Measurements from ENCODE around the gene TMEM243. TPM values are rescaled to one million over a fixed set of nuclear protein-coding genes. Genes with fewer than 3 reads are reported as not detected.

Gene TMEM243
- total and polyA plus RNA-seq, 2 experiments from 2014 or later = 52.7 to 76.9 TPM

- DNase-seq = peak; percentile 99
- Histone ChIP-seq H3K27ac (peak within 1 kb of the TSS; percentile 98), H3K27me3 (replicated peaks; ENCODE audit: insufficient read depth) (no peaks in the 10 kb centered on the region), H3K4me1 (ENCODE audit: insufficient read depth) (peaks cover 26% of the 10 kb centered on the region), H4K20me1 (ENCODE audit: insufficient read depth) (peaks cover 24% of the 10 kb centered on the region; the same call in 1 of the 2 replicates), H3K4me3 (peak within 1 kb of the TSS; percentile 95), H3K79me2 (ENCODE audit: insufficient read depth) (peaks cover 45% of the 10 kb centered on the region), H3K9me3 (ENCODE audit: low read depth) (no peaks in the 10 kb centered on the region), H2AFZ (peak within 1 kb of the TSS; percentile 93), H3K9me2 (ENCODE audit: insufficient read depth) (no peaks in the 10 kb centered on the region), H3F3A (ENCODE audit: insufficient read depth) (peaks cover 37% of the 10 kb centered on the region), H3K9ac (peak within 1 kb of the TSS; percentile 99), H3K4me2 (ENCODE audit: unreplicated experiment) (peak within 1 kb of the TSS; percentile 99), H3K36me3 (ENCODE audit: low read depth) (no peaks in the 10 kb centered on the region)
- in situ Hi-C loops (cut with MboI) = no loop called here
- no peak for TF ChIP-seq EZH2 (IDR thresholded peaks at IDR 0.05; ENCODE audit: insufficient read depth, poor library complexity, severe bottlenecking)
- no peak for TF ChIP-seq EZH2phosphoT487 (IDR thresholded peaks at IDR 0.05; ENCODE audit: insufficient read depth, low read depth)
- WGBS, 2 experiments (ENCODE audit: low coverage in 1 of 2, low lambda C conversion rate in 2 of 2, missing lambda C conversion rate in 2 of 2) = 0 to 1% methylated on average over 66 to 69 of the region's 71 CpGs
Observed at GRCh38 chr7:87152112-87152896, 67.2 kb downstream of the TMEM243 start, which contains the start of gene DMTF1. Gene DMTF1 (plus strand): TSS chr7:87152453. CDS start chr7:87164942, 12,489 bp downstream.

GRCh38 chr7:87151729-87152111 is 67.8 kb downstream of the TMEM243 start:
- Histone ChIP-seq H3K9me3 (ENCODE audit: low read depth) (no peaks in the 10 kb centered on the region), H4K20me1 (ENCODE audit: insufficient read depth) (peaks cover 19% of the 10 kb centered on the region; the same call in 1 of the 2 replicates), H3F3A (ENCODE audit: insufficient read depth) (peaks cover 33% of the 10 kb centered on the region), H2AFZ (peak overlapping the region; percentile 93), H3K4me1 (ENCODE audit: insufficient read depth) (peaks cover 20% of the 10 kb centered on the region), H3K4me3 (peak overlapping the region; percentile 95), H3K36me3 (ENCODE audit: low read depth) (no peaks in the 10 kb centered on the region), H3K27me3 (replicated peaks; ENCODE audit: insufficient read depth) (no peaks in the 10 kb centered on the region), H3K79me2 (ENCODE audit: insufficient read depth) (peaks cover 39% of the 10 kb centered on the region), H3K9ac (peak overlapping the region; percentile 99), H3K9me2 (ENCODE audit: insufficient read depth) (no peaks in the 10 kb centered on the region), H3K27ac (peak overlapping the region; percentile 98), H3K4me2 (ENCODE audit: unreplicated experiment) (peak overlapping the region; percentile 90)
- DNase-seq = no peak
- in situ Hi-C loops (cut with MboI) = no loop called here
- TF ChIP-seq EZH2phosphoT487 (IDR thresholded peaks at IDR 0.05; ENCODE audit: insufficient read depth, low read depth) (no peak), EZH2 (IDR thresholded peaks at IDR 0.05; ENCODE audit: insufficient read depth, poor library complexity, severe bottlenecking) (no peak)
- 0 to 1% methylated on average over 13 of the region's 13 CpGs for WGBS, 2 experiments (ENCODE audit: low coverage in 1 of 2, low lambda C conversion rate in 2 of 2, missing lambda C conversion rate in 2 of 2)

- Histone ChIP-seq H3K27ac (peak overlapping the region; percentile 98), H3K9me2 (ENCODE audit: insufficient read depth) (no peaks in the 10 kb centered on the region), H3K79me2 (ENCODE audit: insufficient read depth) (peaks cover 33% of the 10 kb centered on the region), H3K4me1 (ENCODE audit: insufficient read depth) (peaks cover 15% of the 10 kb centered on the region), H2AFZ (peak overlapping the region; percentile 93), H3F3A (ENCODE audit: insufficient read depth) (peaks cover 28% of the 10 kb centered on the region), H3K4me2 (ENCODE audit: unreplicated experiment) (peak overlapping the region; percentile 90), H3K27me3 (replicated peaks; ENCODE audit: insufficient read depth) (no peaks in the 10 kb centered on the region), H3K9ac (peak overlapping the region; percentile 99), H3K4me3 (peak overlapping the region; percentile 95), H4K20me1 (ENCODE audit: insufficient read depth) (peaks cover 13% of the 10 kb centered on the region; the same call in 1 of the 2 replicates), H3K36me3 (ENCODE audit: low read depth) (no peaks in the 10 kb centered on the region), H3K9me3 (ENCODE audit: low read depth) (no peaks in the 10 kb centered on the region)
- DNase-seq = peak; percentile 34
- TF ChIP-seq EZH2 (IDR thresholded peaks at IDR 0.05; ENCODE audit: insufficient read depth, poor library complexity, severe bottlenecking) = no peak
- TF ChIP-seq EZH2phosphoT487 (IDR thresholded peaks at IDR 0.05; ENCODE audit: insufficient read depth, low read depth) = no peak
- in situ Hi-C loops (cut with MboI) = no loop called here
- WGBS, 2 experiments (ENCODE audit: low coverage in 1 of 2, low lambda C conversion rate in 2 of 2, missing lambda C conversion rate in 2 of 2) = 13 to 17% methylated on average over 9 of the region's 9 CpGs
Observed at GRCh38 chr7:87151002-87151728, 68.4 kb downstream of the TMEM243 start.

- no peak overlapping the region for H3K27ac ChIP-seq
- H3K4me1 ChIP-seq (ENCODE audit: insufficient read depth) = no peaks in the 10 kb centered on the region; the same call in 1 of the 2 replicates
- H3K9me2 ChIP-seq (ENCODE audit: insufficient read depth) = no peaks in the 10 kb centered on the region
- H3K36me3 ChIP-seq (ENCODE audit: low read depth) = no peaks in the 10 kb centered on the region
- H3K4me3 ChIP-seq = no peak overlapping the region
- TF ChIP-seq EZH2phosphoT487 (IDR thresholded peaks at IDR 0.05; ENCODE audit: insufficient read depth, low read depth) (no peak), EZH2 (IDR thresholded peaks at IDR 0.05; ENCODE audit: insufficient read depth, poor library complexity, severe bottlenecking) (no peak)
- H3F3A ChIP-seq (ENCODE audit: insufficient read depth) = peaks cover 18% of the 10 kb centered on the region
- H2AFZ ChIP-seq = no peak overlapping the region
- H3K9me3 ChIP-seq (ENCODE audit: low read depth) = no peaks in the 10 kb centered on the region
- H4K20me1 ChIP-seq (ENCODE audit: insufficient read depth) = no peaks in the 10 kb centered on the region
- H3K79me2 ChIP-seq (ENCODE audit: insufficient read depth) = peaks cover 6% of the 10 kb centered on the region
- DNase-seq = peak; percentile 69
- H3K4me2 ChIP-seq (ENCODE audit: unreplicated experiment) = no peak overlapping the region
- no peak overlapping the region for H3K9ac ChIP-seq
- no peaks in the 10 kb centered on the region for H3K27me3 ChIP-seq (replicated peaks; ENCODE audit: insufficient read depth)
- WGBS, 2 experiments (ENCODE audit: low coverage in 1 of 2, low lambda C conversion rate in 2 of 2, missing lambda C conversion rate in 2 of 2) = 5 to 9% methylated on average over 1 of the region's 1 CpG
- in situ Hi-C loops (cut with MboI) = loop anchor here (25.0 kb wide), 1 partner anchor 211 kb away; no protein-coding TSS in a partner anchor
Observed at GRCh38 chr7:87148332-87148955, 71.1 kb downstream of the TMEM243 start.
